Breast epithelium (tissue), 3 donors: ENCODE results near the gene CRAMP1.

Source experiments
- POLR2AphosphoS5 ChIP-seq, 3 donors: sonication (generic); formaldehyde crosslinking; IDR thresholded peaks; one replicate each; pipeline ENCODE4 v1.6.1; 2017; ENCODE audit warnings: antibody characterized with exemption in 3 of 3
- TF ChIP-seq, protein P1 (sequence below), 3 donors: fragments of 450-650 bp; IDR thresholded peaks; one replicate each; pipeline ENCODE4 v1.5.1; 2016 to 2017; ENCODE audit warnings: antibody characterized with exemption in 3 of 3, mild to moderate bottlenecking in 3 of 3, moderate library complexity in 3 of 3

DNA sequence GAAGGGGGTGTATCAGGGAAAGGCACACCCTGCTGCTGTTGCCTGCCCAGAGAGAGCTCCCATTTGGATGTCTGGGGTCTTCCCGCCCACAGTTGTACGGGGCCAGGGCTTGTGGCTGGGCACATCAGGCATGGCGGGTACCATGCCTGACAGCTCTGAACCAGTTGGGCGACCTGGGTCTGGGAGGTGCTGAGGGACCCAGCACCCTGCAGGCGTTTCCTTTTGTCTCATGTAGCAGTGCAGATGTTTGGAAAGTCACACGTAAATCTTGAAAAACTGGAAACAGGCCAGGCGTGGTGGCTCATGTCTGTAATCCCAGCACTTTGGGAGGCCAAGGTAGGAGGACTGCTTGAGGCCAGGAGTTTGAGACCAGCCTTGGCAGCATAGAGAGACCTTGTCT, 57.5 kb downstream of the CRAMP1 start:
- TF ChIP-seq, protein P1, sequence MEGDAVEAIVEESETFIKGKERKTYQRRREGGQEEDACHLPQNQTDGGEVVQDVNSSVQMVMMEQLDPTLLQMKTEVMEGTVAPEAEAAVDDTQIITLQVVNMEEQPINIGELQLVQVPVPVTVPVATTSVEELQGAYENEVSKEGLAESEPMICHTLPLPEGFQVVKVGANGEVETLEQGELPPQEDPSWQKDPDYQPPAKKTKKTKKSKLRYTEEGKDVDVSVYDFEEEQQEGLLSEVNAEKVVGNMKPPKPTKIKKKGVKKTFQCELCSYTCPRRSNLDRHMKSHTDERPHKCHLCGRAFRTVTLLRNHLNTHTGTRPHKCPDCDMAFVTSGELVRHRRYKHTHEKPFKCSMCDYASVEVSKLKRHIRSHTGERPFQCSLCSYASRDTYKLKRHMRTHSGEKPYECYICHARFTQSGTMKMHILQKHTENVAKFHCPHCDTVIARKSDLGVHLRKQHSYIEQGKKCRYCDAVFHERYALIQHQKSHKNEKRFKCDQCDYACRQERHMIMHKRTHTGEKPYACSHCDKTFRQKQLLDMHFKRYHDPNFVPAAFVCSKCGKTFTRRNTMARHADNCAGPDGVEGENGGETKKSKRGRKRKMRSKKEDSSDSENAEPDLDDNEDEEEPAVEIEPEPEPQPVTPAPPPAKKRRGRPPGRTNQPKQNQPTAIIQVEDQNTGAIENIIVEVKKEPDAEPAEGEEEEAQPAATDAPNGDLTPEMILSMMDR (IDR thresholded peaks at IDR 0.05) = no peak
- no peak for TF ChIP-seq POLR2AphosphoS5 (IDR thresholded peaks at IDR 0.05)
